Measurements from ENCODE around the gene DNM1L. TPM values are rescaled to one million over a fixed set of nuclear protein-coding genes. Genes with fewer than 3 reads are reported as not detected.

Gene DNM1L
- total and polyA plus RNA-seq, 2 of the 4 experiments (the other 2 are of a cell fraction): 44.8 to 70.1 TPM

GRCh38 chr12:32695787-32696186, 16.7 kb downstream of the DNM1L start:
- no peak overlapping the region for H4K8ac ChIP-seq (ENCODE audit: low read depth in 2 of 2, low read length in 2 of 2)
- H2BK120ac ChIP-seq (ENCODE audit: low read depth, low read length): no peak overlapping the region
- no peak overlapping the region for H3K4me3 ChIP-seq (ENCODE audit: insufficient read depth, low read depth, low read length)
- H3K56ac ChIP-seq (ENCODE audit: extremely low read depth, insufficient read depth, low read length): no peak overlapping the region
- peaks cover 5% of the 10 kb centered on the region; the same call in 1 of the 2 replicates for H3K4me1 ChIP-seq (ENCODE audit: control insufficient read depth, insufficient read depth, low read length)
- no peak overlapping the region for H2AK5ac ChIP-seq (ENCODE audit: low read depth, low read length)
- intact Hi-C loops (cut with micrococcal nuclease) (no loop called here), dilution Hi-C loops (cut with HindIII; ENCODE audit: low sequenced_read_pairs, unreplicated experiment) (no loop called here), in situ Hi-C loops (cut with MboI; ENCODE audit: low sequenced_read_pairs) (loop anchor here (25.0 kb wide), 1 partner anchor 1033 kb away; the partner anchor contains the start of gene ETFBKMT)
- no peak overlapping the region for H2BK20ac ChIP-seq (ENCODE audit: low read depth, low read length)
- H3K18ac ChIP-seq (ENCODE audit: low read depth, low read length): no peak overlapping the region
- H2AK9ac ChIP-seq (replicated peaks; ENCODE audit: low read depth, low read length, poor library complexity): no peak overlapping the region
- DNase-seq (no peak), ATAC-seq (ENCODE audit: low read depth) (no peak)
- H3K9ac ChIP-seq (ENCODE audit: low read depth, low read length): no peak overlapping the region
- POLR2A ChIA-PET (ENCODE audit: unreplicated experiment): no interaction called here
- H3K27me3 ChIP-seq (ENCODE audit: control insufficient read depth, insufficient read depth, low read length): no peaks in the 10 kb centered on the region
- H2AFZ ChIP-seq (replicated peaks; ENCODE audit: low read length, poor library complexity): no peak overlapping the region
- no peak overlapping the region for H2BK15ac ChIP-seq (ENCODE audit: low read depth, low read length)
- no CpG with 5 or more reads among the region's 3 CpGs for WGBS, 2 experiments (ENCODE audit: extremely low coverage in 2 of 2, insufficient read length in 1 of 2)
- no TSS peak for BruUV-seq (replicated peaks)
- H4K5ac ChIP-seq (ENCODE audit: low read depth, low read length): no peak overlapping the region
- no peak for TF ChIP-seq RCOR1 (IDR thresholded peaks at IDR 0.05; ENCODE audit: insufficient replicate concordance, low read length)
- no peak for TF ChIP-seq RFX5 (IDR thresholded peaks at IDR 0.05; ENCODE audit: low read depth, low read length)
- TF ChIP-seq MAFK (IDR thresholded peaks at IDR 0.05; ENCODE audit: low read depth, low read length): no peak
- TF ChIP-seq CHD1 (IDR thresholded peaks at IDR 0.05; ENCODE audit: low read depth, low read length): no peak
- TF ChIP-seq CTCF (conservative IDR thresholded peaks at IDR 0.05; ENCODE audit: low read depth, low read length): no peak
- no peak for TF ChIP-seq MXI1 (IDR thresholded peaks at IDR 0.05; ENCODE audit: borderline replicate concordance, low read depth, low read length)
- no peak for TF ChIP-seq RAD21 (IDR thresholded peaks at IDR 0.05; ENCODE audit: low read length)
- TF ChIP-seq USF2 (IDR thresholded peaks at IDR 0.05; ENCODE audit: low read depth, low read length): no peak
- no peak for TF ChIP-seq ELK1 (IDR thresholded peaks at IDR 0.05; ENCODE audit: borderline replicate concordance, low read depth, low read length)
- no peak for TF ChIP-seq NFE2L2 (IDR thresholded peaks at IDR 0.05; ENCODE audit: low read depth, low read length)
- H2BK5ac ChIP-seq (ENCODE audit: low read depth, low read length, poor library complexity, severe bottlenecking): no peak overlapping the region
- no peak overlapping the region for H4K91ac ChIP-seq (ENCODE audit: insufficient read depth, low read depth, low read length)
- no peak overlapping the region for H3K4me2 ChIP-seq (ENCODE audit: low read depth, low read length)
- no peak overlapping the region for H3K4ac ChIP-seq (ENCODE audit: low read depth, low read length)
- H4K20me1 ChIP-seq (ENCODE audit: insufficient read depth, low read length): peaks cover 20% of the 10 kb centered on the region; the same call in 1 of the 2 replicates
- H3K36me3 ChIP-seq (ENCODE audit: control insufficient read depth, insufficient read depth, low read length): peaks cover 1% of the 10 kb centered on the region; the same call in 1 of the 2 replicates
- peaks cover 11 to 60% of the 10 kb centered on the region in 2 experiments for H3K79me1 ChIP-seq (ENCODE audit: low read depth in 1 of 2, low read length in 2 of 2)
- H3K23ac ChIP-seq (ENCODE audit: low read depth, low read length): no peak overlapping the region
- no peak overlapping the region for H3K14ac ChIP-seq (replicated peaks; ENCODE audit: low read depth, low read length)
- no peak overlapping the region for H3K27ac ChIP-seq (ENCODE audit: insufficient read depth, low read length)
- H3K9me3 ChIP-seq (ENCODE audit: control insufficient read depth, insufficient read depth, low read length): no peaks in the 10 kb centered on the region; the same call in 1 of the 2 replicates
- CTCF ChIA-PET: no interaction called here
- no peaks in the 10 kb centered on the region; the same call in 1 of the 2 replicates for H3K9me1 ChIP-seq (ENCODE audit: insufficient read depth, low read length)
